NT2/D1 (cell line): ENCODE results near the gene PTPRN2.

ENCODE experiments used
- SUZ12 ChIP-seq: IDR thresholded peaks from 2 replicates; pipeline ENCODE4 v1.6.1; 2011; ENCODE audit not compliant: insufficient read length, insufficient read depth; ENCODE audit errors: extremely low read depth
- YY1 ChIP-seq: IDR thresholded peaks from 2 replicates; pipeline ENCODE4 v1.6.1; 2011; ENCODE audit not compliant: insufficient read length, insufficient read depth
- ZNF274 ChIP-seq: IDR thresholded peaks from 2 replicates; pipeline ENCODE4 v1.6.1; 2011; ENCODE audit warnings: mild to moderate bottlenecking, low read depth, low read length

GRCh38 chr7:158013085-158013668 is 574.4 kb downstream of the PTPRN2 start:
- TF ChIP-seq YY1 (no peak), ZNF274 (no peak), SUZ12 (no peak)
